Transverse colon (tissue), 4 donors: ENCODE data around the gene TMEM52B. TPM values are rescaled to one million over a fixed set of nuclear protein-coding genes. Genes with fewer than 3 reads are reported as not detected.
"Not testable (repeated sequence)": the region's sequence is repeated elsewhere in the genome, so short reads cannot be mapped to it uniquely, and the experiment has no call there.

Source experiments
- DNase-seq: peaks from one replicate; pipeline ENCODE4 v3.0.0-alpha.2; 2019
- H3K27ac ChIP-seq, 4 donors: fragments of 200-600 bp; sonication (generic); 2 replicates each; pipeline ENCODE4 v1.5.1; 2016 to 2018; ENCODE audit warnings: inconsistent platforms in 4 of 4
- H3K27me3 ChIP-seq: fragments of 200-600 bp; sonication (generic); 2 replicates; pipeline ENCODE4 v1.5.1; 2017; ENCODE audit warnings: inconsistent platforms
- H3K36me3 ChIP-seq, 4 donors: fragments of 200-600 bp; sonication (generic); 2 replicates each; pipeline ENCODE4 v1.5.1; 2017 to 2019; ENCODE audit warnings: inconsistent platforms in 4 of 4
- H3K4me1 ChIP-seq, 4 donors: fragments of 200-600 bp; sonication (generic); 2 replicates each; pipeline ENCODE4 v1.5.1; 2017 to 2020; ENCODE audit warnings: inconsistent platforms in 4 of 4
- H3K4me3 ChIP-seq, 4 donors: fragments of 200-600 bp; sonication (generic); 1 replicate in 1 of 4; 2 replicates in 3 of 4; pipeline versions ENCODE4 v1.5.1 to v1.6.1; 2017 to 2019; ENCODE audit warnings: inconsistent platforms in 4 of 4
- H3K9me3 ChIP-seq, 2 donors: fragments of 200-600 bp; sonication (generic); 2 replicates each; pipeline ENCODE4 v1.5.1; 2017 to 2019; ENCODE audit warnings: inconsistent platforms in 2 of 2
- EP300 ChIP-seq: sonication (generic); formaldehyde crosslinking; IDR thresholded peaks from one replicate; pipeline ENCODE4 v1.6.1; 2017; ENCODE audit warnings: antibody characterized with exemption, low read depth
- POLR2A ChIP-seq: fragments of 450-650 bp; IDR thresholded peaks from one replicate; pipeline ENCODE4 v1.6.1; 2016; ENCODE audit warnings: antibody characterized with exemption, mild to moderate bottlenecking, moderate library complexity
- POLR2AphosphoS5 ChIP-seq, 3 donors: sonication (generic); formaldehyde crosslinking; IDR thresholded peaks; one replicate each; pipeline ENCODE4 v1.6.1; 2016; ENCODE audit warnings: antibody characterized with exemption in 3 of 3
- WGBS, 2 donors: methylation state at CpG; one replicate each; pipeline ENCODE4 v1.1.5; 2018; ENCODE audit warnings: low coverage in 1 of 2; 5-methylcytosine and 5-hydroxymethylcytosine counted together
- in situ Hi-C, 4 donors: fragments of 200-750 bp; cut with MboI; loops; one replicate each; pipeline versions ENCODE4 v1.15.0 to v1.15.1; 2017; ENCODE audit warnings: low sequenced_read_pairs in 3 of 4, low pct_ligation_motif_present in 1 of 4, low pct_unique_long_range_greater_than_20kb in 1 of 4
- intact Hi-C: fragments of 100-400 bp; cut with DNase I; formaldehyde crosslinking; loops from one replicate; pipeline ENCODE4 v1.15.1; 2023; ENCODE audit warnings: low total_unique reads
- total RNA-seq, 4 donors: library from RNA; depleted of rRNA; stranded (reverse); fragments of >200 nt; gene quantifications; one replicate each; pipeline ENCODE4 v1.1.0, GENCODE V29; 2016
- TF ChIP-seq, protein P1 (sequence below), 5 experiments: fragments of 200-600 bp in 3 of 5; fragments of 450-650 bp in 2 of 5; sonication (generic) in 3 of 5; IDR thresholded peaks; 1 replicate in 2 of 5; 2 replicates in 3 of 5; pipeline ENCODE4 v1.5.1; 2016 to 2017; ENCODE audit warnings: antibody characterized with exemption in 5 of 5, inconsistent platforms in 3 of 5, mild to moderate bottlenecking in 2 of 5, moderate library complexity in 1 of 5

The TMEM52B gene
- total RNA-seq, 4 donors from 2014 or later = not detected

DNA sequence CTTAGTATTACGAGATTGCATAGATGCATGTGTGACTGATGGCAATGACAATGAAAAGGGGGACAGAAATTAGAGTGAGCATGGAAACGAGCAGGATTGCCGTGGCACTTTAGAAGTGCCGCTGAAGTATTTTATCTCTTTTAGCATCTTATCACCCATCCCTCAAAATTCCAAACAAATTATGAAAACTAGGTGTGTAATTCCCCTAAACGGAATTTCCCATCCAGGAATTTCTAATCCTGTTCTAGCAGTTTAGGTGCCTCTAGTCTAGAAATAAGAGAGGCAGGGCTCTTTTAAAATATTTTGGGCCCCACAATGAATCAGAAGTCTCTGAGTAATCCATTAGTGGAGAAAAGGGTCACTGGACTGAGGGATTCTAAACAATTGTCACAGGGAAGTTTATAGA, 947 bp downstream of the TMEM52B start:
- in situ Hi-C loops = no loop called here
- Histone ChIP-seq H3K9me3 (no peaks in the 10 kb centered on the region), H3K27ac (no peak overlapping the region), H3K36me3 (no peaks in the 10 kb centered on the region), H3K4me1 (peaks cover 0 to 18% (median 7%) of the 10 kb centered on the region in 4 donors), H3K27me3 (no peaks in the 10 kb centered on the region), H3K4me3 (no peak overlapping the region)
- 78 to 85% methylated on average over 5 of the region's 5 CpGs for WGBS, 2 donors
- intact Hi-C loops = no loop called here
- no peak for DNase-seq
- TF ChIP-seq POLR2A (no peak), EP300 (no peak), POLR2AphosphoS5 (IDR thresholded peaks at IDR 0.05) (no peak)
- TF ChIP-seq, protein P1, sequence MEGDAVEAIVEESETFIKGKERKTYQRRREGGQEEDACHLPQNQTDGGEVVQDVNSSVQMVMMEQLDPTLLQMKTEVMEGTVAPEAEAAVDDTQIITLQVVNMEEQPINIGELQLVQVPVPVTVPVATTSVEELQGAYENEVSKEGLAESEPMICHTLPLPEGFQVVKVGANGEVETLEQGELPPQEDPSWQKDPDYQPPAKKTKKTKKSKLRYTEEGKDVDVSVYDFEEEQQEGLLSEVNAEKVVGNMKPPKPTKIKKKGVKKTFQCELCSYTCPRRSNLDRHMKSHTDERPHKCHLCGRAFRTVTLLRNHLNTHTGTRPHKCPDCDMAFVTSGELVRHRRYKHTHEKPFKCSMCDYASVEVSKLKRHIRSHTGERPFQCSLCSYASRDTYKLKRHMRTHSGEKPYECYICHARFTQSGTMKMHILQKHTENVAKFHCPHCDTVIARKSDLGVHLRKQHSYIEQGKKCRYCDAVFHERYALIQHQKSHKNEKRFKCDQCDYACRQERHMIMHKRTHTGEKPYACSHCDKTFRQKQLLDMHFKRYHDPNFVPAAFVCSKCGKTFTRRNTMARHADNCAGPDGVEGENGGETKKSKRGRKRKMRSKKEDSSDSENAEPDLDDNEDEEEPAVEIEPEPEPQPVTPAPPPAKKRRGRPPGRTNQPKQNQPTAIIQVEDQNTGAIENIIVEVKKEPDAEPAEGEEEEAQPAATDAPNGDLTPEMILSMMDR (IDR thresholded peaks at IDR 0.05) = no peak

DNA sequence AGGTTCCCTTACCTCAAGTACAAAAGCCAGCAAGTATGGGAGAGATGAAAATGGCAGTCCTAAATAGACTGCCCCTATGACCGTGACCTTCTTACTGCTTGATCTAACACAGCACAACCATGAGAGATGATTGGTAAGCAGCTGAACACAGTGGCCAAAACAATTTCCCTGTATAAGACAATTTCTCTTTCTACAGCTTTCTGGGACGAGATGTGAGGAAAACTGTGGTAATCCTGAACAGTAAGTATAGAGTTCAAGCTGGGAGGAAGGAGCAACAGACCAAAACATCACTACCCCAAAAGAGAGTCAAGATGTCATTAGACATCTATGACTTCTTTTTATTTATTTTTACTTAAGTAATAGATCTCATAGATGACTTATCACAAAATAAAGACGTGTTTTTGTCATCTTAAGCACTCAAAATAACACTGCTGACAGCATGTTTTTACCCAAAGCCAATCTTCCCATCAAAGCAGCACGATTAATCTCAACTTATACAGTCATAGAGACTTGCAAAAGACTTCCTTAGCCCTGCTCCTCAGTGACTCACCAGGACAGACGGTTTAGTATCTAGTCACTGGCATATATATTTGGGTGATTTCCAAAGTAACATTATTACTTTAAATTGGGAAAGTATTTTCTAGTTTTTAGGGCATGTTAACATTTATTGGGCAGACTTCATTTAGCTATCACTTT, 3.7 kb downstream of the TMEM52B start:
- H3K27me3 ChIP-seq = no peaks in the 10 kb centered on the region
- no peaks in the 10 kb centered on the region for H3K4me1 ChIP-seq
- in situ Hi-C loops = no loop called here
- WGBS, 2 donors = 54 to 55% methylated on average over 5 of the region's 5 CpGs
- TF ChIP-seq EP300 (no peak), POLR2A (no peak), POLR2AphosphoS5 (IDR thresholded peaks at IDR 0.05) (no peak)
- TF ChIP-seq, protein P1 (IDR thresholded peaks at IDR 0.05) = no peak
- no peak overlapping the region for H3K4me3 ChIP-seq
- no peaks in the 10 kb centered on the region for H3K9me3 ChIP-seq
- no peak for DNase-seq
- intact Hi-C loops = no loop called here
- H3K36me3 ChIP-seq = no peaks in the 10 kb centered on the region
- no peak overlapping the region for H3K27ac ChIP-seq

DNA sequence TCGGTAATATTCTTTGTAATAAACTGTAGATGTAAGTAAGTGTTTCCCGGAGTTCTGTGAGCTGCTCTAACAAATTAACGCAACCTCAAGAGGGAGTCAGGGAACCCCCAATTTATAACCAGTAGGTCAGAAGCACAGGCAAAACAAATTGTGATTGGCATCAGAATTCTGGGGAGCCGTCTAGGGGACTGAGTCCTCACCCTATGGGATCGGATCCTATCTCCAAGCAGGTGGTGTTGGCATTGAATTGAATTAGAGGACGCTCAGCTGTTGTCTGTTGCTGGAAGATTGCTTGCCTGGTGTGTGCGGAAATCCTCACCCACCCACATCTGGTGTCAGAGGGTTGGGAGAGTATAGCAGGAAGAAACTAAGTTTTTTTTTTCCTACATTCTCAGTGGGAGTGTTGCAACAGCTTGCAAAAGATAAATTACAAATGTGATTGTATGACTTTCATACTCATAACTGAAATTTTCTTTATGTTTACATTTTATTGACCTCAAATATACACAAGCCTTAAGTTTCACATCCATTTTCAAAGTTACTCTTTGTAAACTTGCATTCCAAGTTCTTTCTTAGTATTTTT, 5.5 kb downstream of the TMEM52B start:
- in situ Hi-C loops (no loop called here), intact Hi-C loops (no loop called here)
- H3K27ac ChIP-seq = no peak overlapping the region
- TF ChIP-seq, protein P1 (IDR thresholded peaks at IDR 0.05) = no peak
- TF ChIP-seq POLR2AphosphoS5 (IDR thresholded peaks at IDR 0.05) (no peak), EP300 (no peak), POLR2A (no peak)
- no peaks in the 10 kb centered on the region for H3K36me3 ChIP-seq
- WGBS, 2 donors = 50 to 63% methylated on average over 2 to 7 of the region's 7 CpGs
- H3K9me3 ChIP-seq = no peaks in the 10 kb centered on the region
- H3K4me3 ChIP-seq = no peak overlapping the region
- H3K27me3 ChIP-seq = no peaks in the 10 kb centered on the region
- no peak for DNase-seq
- H3K4me1 ChIP-seq = no peaks in the 10 kb centered on the region

DNA sequence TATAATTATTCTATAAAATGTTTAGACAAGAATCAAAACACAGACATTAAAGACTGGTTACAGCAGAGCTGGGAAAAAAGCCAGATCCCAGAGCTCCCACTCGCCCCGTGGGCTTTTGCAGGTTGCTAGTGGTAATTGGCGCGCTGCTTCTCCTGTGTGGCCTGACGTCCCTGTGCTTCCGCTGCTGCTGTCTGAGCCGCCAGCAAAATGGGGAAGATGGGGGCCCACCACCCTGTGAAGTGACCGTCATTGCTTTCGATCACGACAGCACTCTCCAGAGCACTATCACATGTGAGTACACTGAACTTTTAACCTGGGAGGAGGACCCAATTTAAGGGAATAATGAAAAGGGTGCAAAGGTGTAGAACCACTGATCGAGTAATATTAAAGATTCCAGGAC, 7.5 kb downstream of the TMEM52B start:
- Histone ChIP-seq H3K27me3 (no peaks in the 10 kb centered on the region), H3K4me3 (no peak overlapping the region), H3K9me3 (no peaks in the 10 kb centered on the region), H3K4me1 (no peaks in the 10 kb centered on the region), H3K36me3 (no peaks in the 10 kb centered on the region), H3K27ac (no peak overlapping the region)
- intact Hi-C loops = no loop called here
- no peak for TF ChIP-seq EP300
- TF ChIP-seq POLR2AphosphoS5 (IDR thresholded peaks at IDR 0.05) = no peak
- TF ChIP-seq POLR2A = no peak
- TF ChIP-seq, protein P1 (IDR thresholded peaks at IDR 0.05) = no peak
- WGBS, 2 donors = 73 to 75% methylated on average over 4 to 11 of the region's 11 CpGs
- in situ Hi-C loops = no loop called here
- DNase-seq = peak; percentile 39

DNA sequence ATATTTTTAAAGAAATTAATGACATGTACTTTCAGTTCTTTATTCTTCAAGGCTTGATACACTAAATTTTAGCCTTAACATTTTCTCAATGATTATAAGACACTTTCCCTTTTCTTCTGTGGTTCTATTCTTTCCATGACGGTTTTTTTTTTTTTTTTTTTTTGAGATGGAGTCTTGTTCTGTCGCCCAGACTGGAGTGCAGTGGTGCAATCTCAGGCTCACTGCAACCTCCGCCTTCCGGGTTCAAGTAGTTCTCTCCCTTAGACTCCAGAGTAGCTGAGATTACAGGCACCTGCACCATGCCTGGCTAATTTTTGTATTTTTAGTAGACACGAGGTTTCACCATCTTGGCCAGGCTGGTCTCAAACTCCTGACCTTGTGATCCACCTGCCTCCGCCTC, 8.1 kb downstream of the TMEM52B start:
- H3K9me3 ChIP-seq, H3K27me3 ChIP-seq, H3K27ac ChIP-seq, H3K36me3 ChIP-seq, DNase-seq, H3K4me3 ChIP-seq, H3K4me1 ChIP-seq, intact Hi-C loops, in situ Hi-C loops: not testable (repeated sequence)
- 60 to 78% methylated on average over 1 to 6 of the region's 6 CpGs for WGBS, 2 donors
